GM18867 (cell line): ENCODE data around the gene MINK1.
"Not testable (repeated sequence)": the region's sequence is repeated elsewhere in the genome, so short reads cannot be mapped to it uniquely, and the experiment has no call there.

Source experiments
- ATAC-seq: cut with Tn5 transposase; IDR thresholded peaks from one replicate; pipeline ENCODE4 v1.9.1; 2021; ENCODE audit warnings: mild to moderate bottlenecking, moderate library complexity; ENCODE audit not compliant: unreplicated experiment

The MINK1 gene

GRCh38 chr17:4897198-4897687 lies 64.1 kb downstream of the MINK1 start:
- no peak for ATAC-seq

DNA sequence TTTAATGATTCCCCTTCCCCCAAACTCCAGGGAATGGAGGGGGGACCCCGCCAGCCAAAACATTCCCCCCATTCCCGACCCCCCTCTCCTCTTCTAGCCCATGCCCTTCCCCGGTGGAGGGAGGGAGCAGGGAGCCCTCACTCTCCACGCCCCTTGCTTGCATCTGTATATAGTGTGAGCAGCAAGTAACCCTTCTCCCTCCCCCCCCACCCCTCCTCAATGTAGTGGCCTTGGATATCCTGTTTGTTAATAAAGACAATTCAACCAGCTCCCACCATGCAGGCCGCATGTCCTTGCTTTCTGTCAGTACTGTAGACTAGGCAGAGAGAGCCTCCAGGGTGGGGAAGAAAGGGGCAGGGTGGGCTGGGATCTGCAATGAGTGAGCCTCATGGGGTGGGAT lies 64.6 kb downstream of the MINK1 start:
- ATAC-seq = no peak

GRCh38 chr17:4898351-4898750 lies 65.2 kb downstream of the MINK1 start:
- no peak for ATAC-seq

DNA sequence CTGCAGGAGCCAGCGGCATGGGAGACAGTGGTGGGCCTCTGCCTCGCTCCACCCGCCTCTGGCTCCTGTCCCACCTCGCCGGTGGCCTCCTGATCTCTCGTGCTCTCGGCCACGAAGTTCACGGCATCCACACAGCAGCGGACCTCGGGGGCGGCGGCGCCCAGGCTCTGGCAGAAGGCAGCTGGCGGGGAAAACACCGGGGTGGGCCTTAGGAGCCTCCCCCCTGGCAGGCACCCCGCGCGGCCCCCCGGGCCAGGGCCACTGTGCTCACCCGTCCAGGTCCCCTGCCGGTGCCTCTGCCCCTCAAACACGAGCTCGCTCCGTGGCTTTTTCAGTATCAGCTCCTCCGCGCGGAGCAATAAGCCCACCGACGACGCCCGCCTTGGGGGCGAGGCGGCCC lies 65.8 kb downstream of the MINK1 start:
- ATAC-seq = no peak

GRCh38 chr17:4899341-4900230 lies 66.4 kb downstream of the MINK1 start, which contains the start of gene C17orf107:
TSS of gene C17orf107 (plus strand) at chr17:4899536. CDS start at chr17:4899763, 227 bp downstream.
- ATAC-seq = no peak

DNA sequence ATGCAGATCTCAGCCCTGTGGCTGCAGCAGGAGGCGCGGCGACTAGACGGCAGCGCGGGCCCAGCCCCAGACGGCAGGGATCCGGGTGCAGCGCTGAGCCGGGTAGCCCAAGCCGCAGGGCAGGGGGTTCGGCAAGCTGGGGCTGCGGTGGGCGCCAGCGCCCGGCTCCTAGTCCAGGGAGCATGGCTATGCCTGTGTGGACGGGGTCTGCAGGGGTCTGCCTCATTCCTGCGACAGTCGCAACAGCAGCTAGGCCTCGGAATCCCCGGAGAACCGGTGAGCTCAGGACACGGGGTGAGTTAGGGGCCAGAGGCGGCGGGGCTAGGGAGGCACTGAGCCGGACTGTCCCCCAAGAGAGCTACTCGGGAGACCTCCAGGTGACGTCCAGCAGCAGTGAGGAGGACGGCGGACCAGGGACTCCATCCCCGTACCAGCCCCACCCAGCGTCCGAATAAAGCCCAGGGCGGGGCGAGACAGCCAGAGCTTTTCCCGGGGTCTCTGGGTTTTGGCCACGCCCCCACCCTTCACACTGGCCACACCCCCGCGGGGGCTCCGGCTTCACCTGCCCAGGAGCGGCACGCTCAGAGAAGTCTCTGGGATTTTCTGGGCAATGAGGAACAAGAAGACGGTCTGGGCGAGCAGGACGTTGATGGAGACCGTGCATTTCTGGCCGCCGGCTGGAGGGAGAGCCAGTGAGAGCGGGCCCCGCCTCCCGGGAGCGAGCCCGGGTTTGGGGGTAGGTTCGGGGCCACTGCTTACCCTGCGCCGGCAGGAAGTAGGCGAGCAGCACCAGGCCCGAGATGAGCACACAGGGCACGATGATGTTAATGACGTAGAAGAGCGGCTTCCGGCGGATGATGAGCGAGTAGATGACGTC lies 67.3 kb downstream of the MINK1 start:
- ATAC-seq = no peak

DNA sequence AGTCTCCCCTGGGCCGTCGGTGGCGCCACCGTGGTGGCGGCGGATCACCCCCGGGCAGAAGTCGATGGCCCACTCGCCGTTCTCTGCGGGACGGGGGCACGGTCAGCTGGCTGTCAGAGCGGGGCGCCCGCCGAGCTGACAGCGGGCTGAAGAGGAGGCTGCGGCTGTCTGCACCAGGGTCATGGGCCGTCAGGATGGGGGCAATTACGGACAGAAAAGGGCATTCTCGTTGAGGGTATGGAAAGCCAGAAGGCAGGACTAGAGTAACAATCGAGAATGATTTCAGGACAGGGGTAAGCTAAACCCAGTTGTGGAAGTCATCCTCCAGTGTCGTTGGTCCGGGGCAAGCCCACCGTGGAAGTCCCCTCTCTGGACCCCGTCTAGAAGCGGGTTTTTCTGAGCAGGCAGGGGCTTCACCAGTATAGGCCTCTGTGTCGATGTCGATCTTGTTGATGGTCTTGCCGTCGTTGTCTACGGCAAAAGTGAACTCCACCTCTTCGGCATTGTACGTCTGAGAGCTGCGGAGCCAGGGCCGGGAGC lies 68.0 kb downstream of the MINK1 start:
- no peak for ATAC-seq

DNA sequence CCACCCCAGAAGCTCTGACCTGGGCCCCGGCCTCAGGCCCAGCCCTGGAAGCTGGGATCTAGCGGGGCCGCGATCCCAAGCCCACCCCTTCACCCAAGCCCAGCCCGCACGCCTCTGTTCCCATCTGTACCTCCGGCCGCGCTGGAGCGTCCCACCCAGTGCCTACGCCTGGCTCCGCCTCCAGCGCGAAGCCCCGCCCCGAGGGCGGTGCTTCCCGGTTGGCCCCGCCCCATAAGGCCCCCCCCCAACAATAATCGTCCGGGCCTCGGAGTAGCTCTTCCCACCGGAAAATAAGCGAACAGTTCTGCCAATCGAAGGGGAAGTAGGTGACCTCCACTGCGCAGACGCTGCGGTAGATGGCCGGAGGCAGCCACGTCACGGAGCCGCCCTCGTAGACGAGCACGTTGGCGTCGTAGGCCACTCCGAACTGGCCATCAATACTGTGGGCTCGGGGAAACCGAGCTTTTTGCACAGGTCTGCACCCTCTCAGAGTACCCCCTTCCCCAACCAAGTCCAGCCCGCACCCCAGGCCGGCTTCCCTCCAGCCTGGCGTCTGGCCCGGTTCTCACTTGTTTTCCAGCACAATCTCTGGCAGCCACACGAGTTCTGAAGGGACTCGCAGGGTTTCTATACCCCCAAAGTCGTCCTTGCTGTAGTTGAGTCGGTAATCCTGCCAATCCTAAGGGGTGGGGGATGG lies 68.7 kb downstream of the MINK1 start:
- ATAC-seq = no peak

GRCh38 chr17:4902540-4902939 lies 69.4 kb downstream of the MINK1 start:
- ATAC-seq = no peak

- ATAC-seq = peak; percentile 39
These were observed 70.1 kb downstream of the MINK1 start, which contains the start of gene CHRNE for GRCh38 chr17:4903051-4903818. TSS of gene CHRNE (minus strand) at chr17:4903098. CDS start at chr17:4903063, 35 bp downstream.

- ATAC-seq = not testable (repeated sequence)
These were observed 73.5 kb downstream of the MINK1 start for GRCh38 chr17:4906642-4907041.

DNA sequence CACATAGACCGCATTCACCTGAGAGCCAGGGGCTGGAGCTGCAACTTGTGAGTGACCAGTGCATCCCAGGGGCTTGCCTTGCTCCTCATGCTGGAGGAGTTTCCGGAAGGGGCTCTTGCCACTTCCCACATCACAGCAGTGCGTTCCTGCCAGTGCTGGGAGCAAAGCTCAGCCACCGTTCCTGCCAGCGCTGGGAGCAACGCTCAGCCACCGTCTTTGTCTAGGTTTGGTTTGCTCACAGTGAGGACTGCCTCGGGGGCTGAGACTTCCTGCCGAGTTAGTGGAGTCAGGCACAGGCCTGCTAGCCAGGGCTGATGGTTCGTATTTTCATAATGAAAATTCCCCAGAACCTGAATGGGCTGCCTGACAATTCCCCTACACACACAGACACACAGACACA lies 75.2 kb downstream of the MINK1 start:
- no peak for ATAC-seq

DNA sequence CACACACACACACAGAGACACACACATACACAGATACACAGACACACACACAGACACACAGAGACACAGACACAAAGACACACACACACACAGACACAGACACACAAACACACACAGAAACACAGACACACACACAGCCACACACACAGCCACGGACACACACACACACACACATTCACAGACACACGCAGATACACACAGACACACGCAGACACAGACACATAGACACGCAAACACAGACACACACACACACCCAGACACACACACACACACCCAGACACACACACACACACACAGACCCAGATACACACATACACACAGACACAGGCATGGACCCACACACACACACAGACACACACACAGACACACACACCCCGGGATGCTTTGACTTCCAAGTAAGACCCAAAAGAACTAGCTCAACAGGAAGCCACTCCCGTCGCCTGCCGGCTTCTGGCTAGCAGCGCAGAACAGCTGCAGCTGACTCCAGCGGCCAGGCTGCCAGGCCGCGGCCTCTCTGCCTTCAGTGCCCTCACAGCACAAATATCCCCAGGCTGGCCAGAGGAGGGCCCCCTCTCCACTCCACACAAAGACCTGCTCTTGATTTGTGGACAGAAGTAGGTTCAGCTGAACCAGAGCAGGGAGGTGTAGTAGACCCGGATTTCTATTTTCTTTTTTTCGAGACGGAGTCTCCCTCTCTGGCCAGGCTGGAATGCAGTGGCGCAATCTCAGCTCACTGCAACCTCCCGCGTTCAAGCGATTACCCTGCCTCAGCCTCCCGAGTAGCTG lies 75.8 kb downstream of the MINK1 start:
- ATAC-seq = peak; percentile 52

GRCh38 chr17:4913994-4914393 lies 80.9 kb downstream of the MINK1 start:
- ATAC-seq = no peak

- not testable (repeated sequence) for ATAC-seq
These were observed 81.4 kb downstream of the MINK1 start for GRCh38 chr17:4914551-4914950.

GRCh38 chr17:4919511-4920047 lies 86.4 kb downstream of the MINK1 start:
- no peak for ATAC-seq

DNA sequence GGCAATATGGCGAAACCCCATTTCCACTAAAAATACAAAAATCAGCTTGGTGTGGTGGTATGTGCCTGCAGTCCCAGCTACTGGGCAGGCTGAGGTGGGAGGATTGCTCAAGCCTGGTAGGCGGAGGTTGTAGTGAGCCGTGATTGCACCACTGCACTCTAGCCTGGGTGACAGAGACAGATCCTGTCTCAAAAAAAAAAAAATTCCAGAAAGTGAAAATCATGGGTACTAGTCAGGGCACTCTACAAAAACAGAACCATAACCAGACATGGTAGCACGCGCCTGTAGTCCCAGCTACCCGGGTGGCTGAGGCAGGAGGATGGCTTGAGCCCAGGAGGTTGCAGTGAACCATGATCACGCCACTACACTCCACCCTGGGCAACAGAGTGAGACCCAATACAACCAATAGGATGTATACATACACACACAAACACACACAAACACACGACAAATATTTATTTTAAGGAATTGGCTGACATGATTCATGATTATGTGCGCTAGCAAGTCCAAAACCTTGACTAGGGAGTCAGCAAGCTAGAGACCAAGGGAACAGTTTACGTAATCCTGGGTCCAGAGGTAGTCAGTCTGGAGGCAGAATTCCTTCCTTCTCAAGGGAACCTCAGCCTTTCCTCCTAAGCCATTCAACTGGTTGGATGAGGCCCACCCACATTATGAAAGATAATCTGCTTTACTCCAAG lies 87.4 kb downstream of the MINK1 start:
- no peak for ATAC-seq

GRCh38 chr17:4921320-4921719 lies 88.2 kb downstream of the MINK1 start:
- no peak for ATAC-seq
